Activated CD8-positive, alpha-beta memory T cell treated with anti-CD3 and anti-CD28 coated beads, Interleukin-2, amount 10 ng/mL, durations not matched to agents 7 days and 5 days (primary cell): ENCODE results near the gene HSPA1L. TPM values are rescaled to one million over a fixed set of nuclear protein-coding genes. Genes with fewer than 3 reads are reported as not detected.
"Not testable (repeated sequence)": the region's sequence is repeated elsewhere in the genome, so short reads cannot be mapped to it uniquely, and the experiment has no call there.

ENCODE experiments used
- ATAC-seq: fragments of 150-1000 bp; cut with Tn5 transposase; one replicate; pipeline ENCODE4 v1.10.0; 2021; ENCODE audit warnings: moderate library complexity
- CTCF ChIA-PET: fragments of 350-600 bp; sonication (Branson Sonifier 250); formaldehyde crosslinking; loops from one replicate; lab custom pipeline; 2021; ENCODE audit warnings: antibody characterized with exemption; lab: Charles Lee
- DNase-seq: peaks from one replicate; pipeline ENCODE4 v3.0.0-alpha.2; 2020
- H3K27ac Mint-ChIP-seq: one replicate; pipeline ENCODE4 v1.8.0; 2021; ENCODE audit warnings: mild to moderate bottlenecking, mixed read lengths
- H3K27me3 Mint-ChIP-seq: one replicate; pipeline ENCODE4 v1.8.0; 2021; ENCODE audit warnings: mixed read lengths
- H3K36me3 Mint-ChIP-seq: one replicate; pipeline ENCODE4 v1.8.0; 2021; ENCODE audit warnings: mild to moderate bottlenecking, mixed read lengths
- H3K4me1 Mint-ChIP-seq: one replicate; pipeline ENCODE4 v1.8.0; 2021; ENCODE audit warnings: mixed read lengths
- H3K4me3 Mint-ChIP-seq: one replicate; pipeline ENCODE4 v1.8.0; 2021; ENCODE audit warnings: mild to moderate bottlenecking, moderate library complexity, mixed read lengths
- H3K9me3 Mint-ChIP-seq: one replicate; pipeline ENCODE4 v1.8.0; 2022; ENCODE audit warnings: low read depth, mixed read lengths
- total RNA-seq, 2 experiments: library from RNA; stranded (reverse); gene quantifications; one replicate each; pipeline ENCODE4 v1.2.3, GENCODE V29; 2021

Gene HSPA1L
- total RNA-seq, 2 experiments from 2014 or later, result 2.9 to 3.1 TPM

- H3K27me3 Mint-ChIP-seq, result no peaks in the 10 kb centered on the region
- ATAC-seq, result no peak
- H3K36me3 Mint-ChIP-seq, result peaks cover 13% of the 10 kb centered on the region
- no peak for DNase-seq
- H3K27ac Mint-ChIP-seq, result peak overlapping the region; percentile 54
- H3K9me3 Mint-ChIP-seq, result no peaks in the 10 kb centered on the region
- H3K4me3 Mint-ChIP-seq, result peak overlapping the region; percentile 33
- peaks cover 51% of the 10 kb centered on the region for H3K4me1 Mint-ChIP-seq
- CTCF ChIA-PET, result interaction anchor here (0.8 to 3.3 kb wide), 6 partner anchors 13 to 139 kb away, joined by 3 to 10 read pairs (median 4); partner anchors contain the start of genes LSM2, LY6G5C and VARS1
Measured at GRCh38 chr6:31819871-31820299, 4.8 kb upstream of the HSPA1L start.

- not testable (repeated sequence) for DNase-seq, H3K9me3 Mint-ChIP-seq, ATAC-seq
Measured at GRCh38 chr6:31817929-31818511, 2.9 kb upstream of the HSPA1L start.

GRCh38 chr6:31817133-31817928, 2.2 kb upstream of the HSPA1L start:
- H3K9me3 Mint-ChIP-seq, H3K27me3 Mint-ChIP-seq, DNase-seq: not testable (repeated sequence)
- Mint-ChIP-seq H3K4me3 (peak overlapping the region; percentile 94), H3K27ac (peak overlapping the region; percentile 99), H3K4me1 (peaks cover 50% of the 10 kb centered on the region), H3K36me3 (peaks cover 13% of the 10 kb centered on the region)
- peak; percentile 28 for ATAC-seq
- CTCF ChIA-PET, result interaction anchor here (0.8 to 2.5 kb wide), 11 partner anchors 9 to 113 kb away, joined by 3 to 12 read pairs (median 4); partner anchors contain the start of genes DDAH2, HSPA1B and LSM2

More at GRCh38 chr6:31817929-31818511, 2.9 kb upstream of the HSPA1L start:
- Mint-ChIP-seq H3K36me3 (peaks cover 13% of the 10 kb centered on the region), H3K27ac (peak overlapping the region; percentile 99), H3K4me1 (peaks cover 50% of the 10 kb centered on the region), H3K4me3 (peak overlapping the region; percentile 94)
- CTCF ChIA-PET, result interaction anchor here (0.8 to 2.5 kb wide), 11 partner anchors 8 to 114 kb away, joined by 3 to 12 read pairs (median 4); partner anchors contain the start of genes DDAH2, HSPA1B and LSM2
- not testable (repeated sequence) for H3K27me3 Mint-ChIP-seq

- DNase-seq (peak; percentile 88), ATAC-seq (peak; percentile 56)
- Mint-ChIP-seq H3K27me3 (no peaks in the 10 kb centered on the region), H3K9me3 (no peaks in the 10 kb centered on the region), H3K4me1 (peaks cover 51% of the 10 kb centered on the region), H3K4me3 (peak overlapping the region; percentile 91), H3K27ac (peak overlapping the region; percentile 95), H3K36me3 (peaks cover 21% of the 10 kb centered on the region)
- CTCF ChIA-PET, result interaction anchor here (0.6 to 3.9 kb wide), 12 partner anchors 8 to 150 kb away, joined by 3 to 19 read pairs (median 6); partner anchors contain the start of genes GPANK1, HSPA1B, MSH5 and VARS1
Measured at GRCh38 chr6:31814677-31815024, 432 bp downstream of the HSPA1L start.

- no peaks in the 10 kb centered on the region for H3K27me3 Mint-ChIP-seq
- H3K36me3 Mint-ChIP-seq, result peaks cover 16% of the 10 kb centered on the region
- ATAC-seq (no peak), DNase-seq (no peak)
- peaks cover 44% of the 10 kb centered on the region for H3K4me1 Mint-ChIP-seq
- H3K4me3 Mint-ChIP-seq, result peak overlapping the region; percentile 91
- CTCF ChIA-PET, result interaction anchor here (0.8 to 3.9 kb wide), 11 partner anchors 8 to 321 kb away, joined by 3 to 19 read pairs (median 7); partner anchors contain the start of genes MSH5 and VARS1
- no peaks in the 10 kb centered on the region for H3K9me3 Mint-ChIP-seq
- H3K27ac Mint-ChIP-seq, result peak overlapping the region; percentile 95
Measured at GRCh38 chr6:31813465-31813849, 1.6 kb downstream of the HSPA1L start.

GRCh38 chr6:31811645-31812044, 3.4 kb downstream of the HSPA1L start:
- CTCF ChIA-PET, result interaction anchor here (1.1 kb wide), 1 partner anchor 16 kb away, joined by 4 read pairs; the partner anchor contains the start of gene VARS1
- H3K9me3 Mint-ChIP-seq, result no peaks in the 10 kb centered on the region

GRCh38 chr6:31808599-31808998, 6.5 kb downstream of the HSPA1L start:
- CTCF ChIA-PET, result interaction anchor here (0.9 to 3.7 kb wide), 3 partner anchors 12 to 73 kb away, joined by 3 to 46 read pairs (median 5); partner anchors contain the start of gene VARS1

More at GRCh38 chr6:31811645-31812044, 3.4 kb downstream of the HSPA1L start:
- Mint-ChIP-seq H3K27ac (peak overlapping the region; percentile 95), H3K4me3 (peak overlapping the region; percentile 91), H3K27me3 (no peaks in the 10 kb centered on the region), H3K4me1 (peaks cover 40% of the 10 kb centered on the region), H3K36me3 (peaks cover 10% of the 10 kb centered on the region)
- no peak for ATAC-seq
- DNase-seq, result no peak

GRCh38 chr6:31806470-31807272, 8.4 kb downstream of the HSPA1L start, which contains the start of gene LSM2:
LSM2 (minus strand) TSS chr6:31806966; CDS start chr6:31806757, 209 bp downstream.
- peaks cover 23% of the 10 kb centered on the region for H3K36me3 Mint-ChIP-seq
- no peaks in the 10 kb centered on the region for H3K27me3 Mint-ChIP-seq
- peak within 1 kb of the TSS; percentile 89 for H3K27ac Mint-ChIP-seq
- peak; percentile 98 for DNase-seq
- H3K4me3 Mint-ChIP-seq, result peak within 1 kb of the TSS; percentile 94
- CTCF ChIA-PET, result interaction anchor here (0.7 to 3.8 kb wide), 17 partner anchors 8 to 383 kb away, joined by 3 to 46 read pairs (median 5); partner anchors contain the start of genes DDAH2, GPANK1, HSPA1A and HSPA1B
- H3K9me3 Mint-ChIP-seq, result no peaks in the 10 kb centered on the region
- peaks cover 43% of the 10 kb centered on the region for H3K4me1 Mint-ChIP-seq
- peak; percentile 98 for ATAC-seq

More at GRCh38 chr6:31808599-31808998, 6.5 kb downstream of the HSPA1L start:
- H3K36me3 Mint-ChIP-seq, result peaks cover 11% of the 10 kb centered on the region
- H3K27me3 Mint-ChIP-seq, H3K9me3 Mint-ChIP-seq, ATAC-seq, DNase-seq, H3K27ac Mint-ChIP-seq, H3K4me3 Mint-ChIP-seq: not testable (repeated sequence)
- peaks cover 54% of the 10 kb centered on the region for H3K4me1 Mint-ChIP-seq

- no peak for DNase-seq
- H3K27me3 Mint-ChIP-seq, result no peaks in the 10 kb centered on the region
- ATAC-seq, result peak; percentile 8
- peak overlapping the region; percentile 94 for H3K4me3 Mint-ChIP-seq
- peaks cover 41% of the 10 kb centered on the region for H3K4me1 Mint-ChIP-seq
- no peaks in the 10 kb centered on the region for H3K9me3 Mint-ChIP-seq
- peaks cover 26% of the 10 kb centered on the region for H3K36me3 Mint-ChIP-seq
- CTCF ChIA-PET, result interaction anchor here (0.5 to 3.8 kb wide), 14 partner anchors 8 to 142 kb away, joined by 3 to 46 read pairs (median 5); partner anchors contain the start of genes DDAH2, GPANK1, HSPA1A and HSPA1L
- peak overlapping the region; percentile 89 for H3K27ac Mint-ChIP-seq
Measured at GRCh38 chr6:31805939-31806469, 9.1 kb downstream of the HSPA1L start.

GRCh38 chr6:31801031-31801927, 13.8 kb downstream of the HSPA1L start:
- peaks cover 53% of the 10 kb centered on the region for H3K4me1 Mint-ChIP-seq
- CTCF ChIA-PET, result interaction anchor here (0.8 to 1.4 kb wide), 2 partner anchors 31 to 72 kb away, joined by 3 read pairs; no protein-coding TSS in a partner anchor

GRCh38 chr6:31799781-31800180, 15.3 kb downstream of the HSPA1L start:
- CTCF ChIA-PET, result interaction anchor here (0.8 to 2.4 kb wide), 7 partner anchors 9 to 97 kb away, joined by 3 to 7 read pairs (median 3); partner anchors contain the start of genes ABHD16A and VWA7
- Mint-ChIP-seq H3K27ac (no peak overlapping the region), H3K9me3 (no peaks in the 10 kb centered on the region), H3K4me3 (no peak overlapping the region), H3K4me1 (peaks cover 43% of the 10 kb centered on the region), H3K36me3 (peaks cover 31% of the 10 kb centered on the region), H3K27me3 (no peaks in the 10 kb centered on the region)
- DNase-seq, result no peak
- ATAC-seq, result no peak

More at GRCh38 chr6:31801031-31801927, 13.8 kb downstream of the HSPA1L start:
- Mint-ChIP-seq H3K27ac (peak overlapping the region; percentile 38), H3K36me3 (peaks cover 34% of the 10 kb centered on the region)
- not testable (repeated sequence) for H3K27me3 Mint-ChIP-seq, H3K4me3 Mint-ChIP-seq, ATAC-seq, H3K9me3 Mint-ChIP-seq, DNase-seq
